ENCODE results near the gene PBX1.
A peak's percentile ranks its signal among the peaks of the same experiment; 100 is the strongest.
"Not testable (repeated sequence)": the region's sequence is repeated elsewhere in the genome, so short reads cannot be mapped to it uniquely, and the experiment has no call there.

PBX1 gene

GRCh38 chr1:164644774-164645644 lies 86.0 kb downstream of the PBX1 start:
- DNase-seq, result peak; percentile 63

GRCh38 chr1:164645921-164646320 lies 86.9 kb downstream of the PBX1 start:
- DNase-seq, result no peak

- no peak for DNase-seq
Observed at GRCh38 chr1:164647211-164647610, 88.2 kb downstream of the PBX1 start.

- DNase-seq, result no peak
Observed at GRCh38 chr1:164648636-164649035, 89.7 kb downstream of the PBX1 start.

GRCh38 chr1:164649146-164649545 lies 90.2 kb downstream of the PBX1 start:
- DNase-seq, result no peak

GRCh38 chr1:164650531-164650930 lies 91.5 kb downstream of the PBX1 start:
- DNase-seq, result no peak

- DNase-seq, result no peak
Observed at GRCh38 chr1:164651351-164651951, 92.5 kb downstream of the PBX1 start.

- not testable (repeated sequence) for DNase-seq
Observed at GRCh38 chr1:164652969-164653368, 94.0 kb downstream of the PBX1 start.

GRCh38 chr1:164653705-164654104 lies 94.7 kb downstream of the PBX1 start:
- no peak for DNase-seq

- no peak for DNase-seq
Observed at GRCh38 chr1:164654200-164654599, 95.2 kb downstream of the PBX1 start.

GRCh38 chr1:164658864-164659263 lies 99.9 kb downstream of the PBX1 start:
- no peak for DNase-seq

GRCh38 chr1:164659621-164660411 lies 100.8 kb downstream of the PBX1 start:
- DNase-seq, result no peak

- no peak for DNase-seq
Observed at GRCh38 chr1:164660412-164660772, 101.4 kb downstream of the PBX1 start.

GRCh38 chr1:164660775-164661174 lies 101.8 kb downstream of the PBX1 start:
- no peak for DNase-seq

- DNase-seq, result no peak
Observed at GRCh38 chr1:164662462-164662861, 103.5 kb downstream of the PBX1 start.

GRCh38 chr1:164662955-164663354 lies 104.0 kb downstream of the PBX1 start:
- no peak for DNase-seq

GRCh38 chr1:164664127-164664526 lies 105.1 kb downstream of the PBX1 start:
- no peak for DNase-seq

- no peak for DNase-seq
Observed at GRCh38 chr1:164667001-164667400, 108.0 kb downstream of the PBX1 start.

GRCh38 chr1:164667600-164667999 lies 108.6 kb downstream of the PBX1 start:
- no peak for DNase-seq

- DNase-seq, result no peak
Observed at GRCh38 chr1:164668491-164669400, 109.8 kb downstream of the PBX1 start.

- no peak for DNase-seq
Observed at GRCh38 chr1:164670026-164670425, 111.0 kb downstream of the PBX1 start.

GRCh38 chr1:164670786-164671185 lies 111.8 kb downstream of the PBX1 start:
- DNase-seq, result no peak

Data from right hindlimb (tissue), 1 donor.